DOHH2 (cell line): ENCODE results near the gene DUSP2.

Source experiments
- H3F3A ChIP-seq: fragments of 200-600 bp; sonication (generic), shearing (Covaris generic); 2 replicates; pipeline ENCODE4 v1.6.0; 2016; ENCODE audit warnings: antibody characterized with exemption, mild to moderate bottlenecking; ENCODE audit not compliant: control insufficient read depth, insufficient read depth
- H3K27ac ChIP-seq: fragments of 200-600 bp; sonication (generic); 2 replicates; pipeline ENCODE4 v1.5.1; 2014; ENCODE audit warnings: low read depth, mild to moderate bottlenecking, low read length, moderate library complexity
- H3K27me3 ChIP-seq: fragments of 200-600 bp; sonication (generic); 2 replicates; pipeline ENCODE4 v1.6.1; 2014; ENCODE audit warnings: mild to moderate bottlenecking, low read length, mixed read lengths; ENCODE audit not compliant: control insufficient read depth
- H3K36me3 ChIP-seq: fragments of 200-600 bp; sonication (generic); 2 replicates; pipeline ENCODE4 v1.6.1; 2014; ENCODE audit warnings: mild to moderate bottlenecking, low read length, moderate library complexity, mixed read lengths; ENCODE audit not compliant: control insufficient read depth
- H3K4me1 ChIP-seq: fragments of 200-600 bp; sonication (generic); 2 replicates; pipeline ENCODE4 v1.6.1; 2014; ENCODE audit warnings: mild to moderate bottlenecking, low read length, mixed read lengths; ENCODE audit not compliant: control insufficient read depth
- H3K4me2 ChIP-seq: fragments of 200-600 bp; sonication (generic); 2 replicates; pipeline ENCODE4 v1.6.0; 2014; ENCODE audit warnings: mild to moderate bottlenecking, low read length, moderate library complexity
- H3K4me3 ChIP-seq: fragments of 200-600 bp; sonication (generic); 2 replicates; pipeline ENCODE4 v1.5.1; 2014; ENCODE audit warnings: mild to moderate bottlenecking, low read length, mixed read lengths
- H3K79me2 ChIP-seq: fragments of 200-600 bp; sonication (generic); 2 replicates; pipeline ENCODE4 v1.6.1; 2014; ENCODE audit warnings: mild to moderate bottlenecking, low read length, mixed read lengths; ENCODE audit not compliant: control insufficient read depth
- H3K9me2 ChIP-seq: fragments of 200-600 bp; sonication (generic); replicated peaks from 2 replicates; pipeline ENCODE4 v1.6.1; 2014; ENCODE audit warnings: mild to moderate bottlenecking, low read length, mixed read lengths; ENCODE audit not compliant: control insufficient read depth
- H3K9me3 ChIP-seq: fragments of 200-600 bp; sonication (generic); 2 replicates; pipeline ENCODE4 v1.6.1; 2014; ENCODE audit warnings: antibody characterized with exemption, low read length, mixed read lengths; ENCODE audit not compliant: control insufficient read depth, insufficient read depth
- H4K20me1 ChIP-seq: fragments of 200-600 bp; sonication (generic); 2 replicates; pipeline ENCODE4 v1.6.0; 2014; ENCODE audit warnings: low read depth, mild to moderate bottlenecking, antibody characterized with exemption, low read length, moderate library complexity; ENCODE audit not compliant: control insufficient read depth, insufficient read depth
- CTCF ChIP-seq: fragments of 200-600 bp; sonication (generic); IDR thresholded peaks from one replicate; pipeline ENCODE4 v1.5.1; 2014; ENCODE audit warnings: antibody characterized with exemption, mild to moderate bottlenecking, low read depth, low read length; ENCODE audit not compliant: poor library complexity, severe bottlenecking
- EZH2phosphoT487 ChIP-seq: fragments of 200-600 bp; sonication (generic); IDR thresholded peaks from 2 replicates; pipeline ENCODE4 v1.6.1; 2017; ENCODE audit warnings: borderline replicate concordance, mild to moderate bottlenecking, antibody characterized with exemption, low read length, moderate library complexity, mixed read lengths

The DUSP2 gene

GRCh38 chr2:96151595-96152303 is 6.5 kb upstream of the DUSP2 start:
- Histone ChIP-seq H3F3A (peaks cover 5% of the 10 kb centered on the region), H3K9me3 (no peaks in the 10 kb centered on the region), H3K4me2 (no peak overlapping the region), H3K4me1 (peaks cover 83% of the 10 kb centered on the region), H3K4me3 (no peak overlapping the region), H3K9me2 (no peaks in the 10 kb centered on the region), H3K27me3 (no peaks in the 10 kb centered on the region), H3K27ac (no peak overlapping the region), H3K36me3 (no peaks in the 10 kb centered on the region), H4K20me1 (no peaks in the 10 kb centered on the region), H3K79me2 (no peaks in the 10 kb centered on the region)
- TF ChIP-seq CTCF (no peak), EZH2phosphoT487 (no peak)

GRCh38 chr2:96150791-96151594 is 5.8 kb upstream of the DUSP2 start:
- Histone ChIP-seq H3K4me2 (no peak overlapping the region), H3K4me1 (peaks cover 83% of the 10 kb centered on the region), H3K27me3 (no peaks in the 10 kb centered on the region), H3K4me3 (no peak overlapping the region), H4K20me1 (no peaks in the 10 kb centered on the region), H3K27ac (no peak overlapping the region), H3K9me2 (no peaks in the 10 kb centered on the region), H3K79me2 (no peaks in the 10 kb centered on the region), H3K9me3 (no peaks in the 10 kb centered on the region), H3K36me3 (no peaks in the 10 kb centered on the region), H3F3A (peaks cover 5% of the 10 kb centered on the region)
- TF ChIP-seq EZH2phosphoT487 (no peak), CTCF (no peak)

DNA sequence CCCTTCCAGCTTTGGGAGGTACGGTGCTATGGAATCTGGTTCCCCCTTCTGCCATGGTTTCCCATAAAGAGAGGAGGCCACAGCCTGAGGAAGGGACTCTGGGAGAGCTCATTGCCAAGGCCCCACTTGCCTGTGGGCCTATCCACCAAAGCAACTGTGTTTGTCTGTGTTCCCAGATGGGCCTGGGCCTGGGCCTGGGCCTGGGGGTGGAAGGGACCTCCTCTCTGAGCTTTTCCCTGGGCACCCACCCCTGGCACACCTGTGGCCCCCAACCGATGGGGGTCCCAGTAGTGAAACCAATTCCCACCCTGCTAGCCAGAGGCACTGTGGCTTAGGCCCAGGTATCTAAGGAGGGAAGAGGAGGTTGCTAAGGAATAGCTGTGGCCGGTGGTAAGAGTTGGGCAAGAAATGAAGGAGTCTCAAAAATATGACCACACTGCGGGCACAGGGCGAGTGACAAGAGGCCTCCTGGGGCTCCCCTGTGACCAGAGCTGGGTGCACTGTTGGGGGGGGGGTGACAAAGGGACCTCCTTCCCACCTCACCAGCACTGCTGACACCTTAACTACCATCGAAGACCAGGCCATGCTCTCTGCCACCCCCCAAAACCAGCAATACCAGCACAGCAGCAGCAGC is 4.9 kb upstream of the DUSP2 start:
- Histone ChIP-seq H3K27me3 (no peaks in the 10 kb centered on the region), H3K27ac (no peak overlapping the region), H3K4me1 (peaks cover 80% of the 10 kb centered on the region), H3F3A (peaks cover 9% of the 10 kb centered on the region), H3K79me2 (peaks cover 5% of the 10 kb centered on the region), H3K9me3 (no peaks in the 10 kb centered on the region), H3K4me2 (no peak overlapping the region), H3K4me3 (no peak overlapping the region), H4K20me1 (no peaks in the 10 kb centered on the region), H3K9me2 (no peaks in the 10 kb centered on the region), H3K36me3 (no peaks in the 10 kb centered on the region)
- TF ChIP-seq EZH2phosphoT487: no peak
- TF ChIP-seq CTCF: no peak
